ENCODE results near the gene CABP7.

CABP7 gene

GRCh38 chr22:29719899-29720645 lies at the start of gene CABP7:
Gene CABP7, plus strand, starts transcription at chr22:29720003. Its CDS starts 422 bp downstream, at chr22:29720425.
- no peak for DNase-seq (ENCODE audit: low read depth in 2 of 2)

- no peak for DNase-seq (ENCODE audit: low read depth in 2 of 2)
Measured at GRCh38 chr22:29670626-29671025, 49.2 kb upstream of the CABP7 start.

GRCh38 chr22:29673361-29674066 lies 46.3 kb upstream of the CABP7 start:
- DNase-seq (ENCODE audit: low read depth in 2 of 2) = no peak

GRCh38 chr22:29674121-29674520 lies 45.7 kb upstream of the CABP7 start:
- DNase-seq (ENCODE audit: low read depth in 2 of 2) = no peak

GRCh38 chr22:29679316-29679715 lies 40.5 kb upstream of the CABP7 start:
- DNase-seq (ENCODE audit: low read depth in 2 of 2) = no peak

- DNase-seq (ENCODE audit: low read depth in 2 of 2) = no peak
Measured at GRCh38 chr22:29683536-29683935, 36.3 kb upstream of the CABP7 start.

GRCh38 chr22:29684244-29684643 lies 35.6 kb upstream of the CABP7 start:
- no peak for DNase-seq (ENCODE audit: low read depth in 2 of 2)

- DNase-seq (ENCODE audit: low read depth in 2 of 2) = no peak
Measured at GRCh38 chr22:29689206-29689879, 30.5 kb upstream of the CABP7 start.

GRCh38 chr22:29689880-29690213 lies 30.0 kb upstream of the CABP7 start:
- peak in 1 of 2 experiments; percentile 40 for DNase-seq (ENCODE audit: low read depth in 2 of 2)

GRCh38 chr22:29690476-29690875 lies 29.3 kb upstream of the CABP7 start:
- no peak for DNase-seq (ENCODE audit: low read depth in 2 of 2)

- no peak for DNase-seq (ENCODE audit: low read depth in 2 of 2)
Measured at GRCh38 chr22:29691636-29692326, 28.0 kb upstream of the CABP7 start.

- DNase-seq (ENCODE audit: low read depth in 2 of 2) = no peak
Measured at GRCh38 chr22:29692327-29692640, 27.5 kb upstream of the CABP7 start.

GRCh38 chr22:29693161-29693560 lies 26.6 kb upstream of the CABP7 start:
- DNase-seq (ENCODE audit: low read depth in 2 of 2) = no peak

GRCh38 chr22:29693671-29694070 lies 26.1 kb upstream of the CABP7 start:
- DNase-seq (ENCODE audit: low read depth in 2 of 2) = no peak

GRCh38 chr22:29695129-29695926 lies 24.5 kb upstream of the CABP7 start:
- no peak for DNase-seq (ENCODE audit: low read depth in 2 of 2)

- DNase-seq (ENCODE audit: low read depth in 2 of 2) = no peak
Measured at GRCh38 chr22:29697853-29698598, 21.8 kb upstream of the CABP7 start.

GRCh38 chr22:29700206-29700899 lies 19.4 kb upstream of the CABP7 start:
- DNase-seq (ENCODE audit: low read depth in 2 of 2) = no peak

- DNase-seq (ENCODE audit: low read depth in 2 of 2) = no peak
Measured at GRCh38 chr22:29700900-29701154, 19.0 kb upstream of the CABP7 start.

- DNase-seq (ENCODE audit: low read depth in 2 of 2) = no peak
Measured at GRCh38 chr22:29701155-29701999, 18.4 kb upstream of the CABP7 start.

Measured in stimulated activated CD4-positive, alpha-beta T cell treated with anti-CD3 and anti-CD28 coated beads, Interleukin-12 subunit alpha, Interleukin-12 subunit beta, amount 100 ng/mL, for 24 hours (primary cell).